Caco-2 (cell line): ENCODE measurements around the gene SLC46A2. TPM values are rescaled to one million over a fixed set of nuclear protein-coding genes. Genes with fewer than 3 reads are reported as not detected.
A peak's percentile ranks its signal among the peaks of the same experiment; 100 is the strongest.

Source experiments
- BruUV-seq: library from RNA; stranded (reverse); fragments of 400-500 nt; replicated peaks from 2 replicates; lab custom pipeline; 2021; lab: Mats Ljungman, UMichigan
- CTCF ChIA-PET: fragments of 300-600 bp; sonication (Branson Sonifier 250); formaldehyde crosslinking; loops from one replicate; lab custom pipeline; 2022; ENCODE audit warnings: antibody characterized with exemption; lab: Charles Lee
- POLR2A ChIA-PET: fragments of 300-600 bp; sonication (Branson Sonifier 250); formaldehyde crosslinking; loops from one replicate; lab custom pipeline; 2022; ENCODE audit warnings: antibody characterized with exemption; lab: Charles Lee
- DNase-seq, 2 experiments: peaks; one replicate each; pipeline versions ENCODE4 v3.0.0 to v3.0.0-alpha.2; 2020 to 2022
- H3K27me3 ChIP-seq: replicated peaks from 2 replicates; pipeline ENCODE4 v1.6.0; 2011; ENCODE audit warnings: low read length; ENCODE audit not compliant: control insufficient read depth, insufficient read depth
- H3K36me3 ChIP-seq: 2 replicates; pipeline ENCODE4 v1.5.1; 2011; ENCODE audit warnings: low read length; ENCODE audit not compliant: control insufficient read depth, insufficient read depth
- H3K4me1 ChIP-seq: fragments of 250-450 bp; sonication (Bioruptor Pico); 2 replicates; pipeline ENCODE4 v1.5.1; 2020; ENCODE audit warnings: mild to moderate bottlenecking
- H3K4me3 ChIP-seq: 2 replicates; pipeline ENCODE4 v1.5.1; 2011; ENCODE audit warnings: low read depth, mild to moderate bottlenecking, control low read depth, low read length
- H3K9me3 ChIP-seq: fragments of 250-450 bp; sonication (Bioruptor Pico); 2 replicates; pipeline ENCODE4 v1.5.1; 2020; ENCODE audit warnings: mild to moderate bottlenecking, moderate library complexity
- H3K27ac Mint-ChIP-seq: one replicate; pipeline ENCODE4 v1.8.0; 2022; ENCODE audit warnings: mixed read lengths; ENCODE audit not compliant: unreplicated experiment
- H3K27me3 Mint-ChIP-seq: one replicate; pipeline ENCODE4 v1.8.0; 2022; ENCODE audit warnings: mixed read lengths; ENCODE audit not compliant: insufficient read depth, unreplicated experiment
- H3K36me3 Mint-ChIP-seq: one replicate; pipeline ENCODE4 v1.8.0; 2022; ENCODE audit warnings: mild to moderate bottlenecking, mixed read lengths; ENCODE audit not compliant: insufficient read depth, unreplicated experiment
- H3K4me1 Mint-ChIP-seq: one replicate; pipeline ENCODE4 v1.8.0; 2022; ENCODE audit warnings: low read depth, mixed read lengths; ENCODE audit not compliant: unreplicated experiment
- H3K4me3 Mint-ChIP-seq: one replicate; pipeline ENCODE4 v1.8.0; 2022; ENCODE audit warnings: mild to moderate bottlenecking, moderate library complexity, mixed read lengths; ENCODE audit not compliant: unreplicated experiment
- H3K9me3 Mint-ChIP-seq: one replicate; pipeline ENCODE4 v1.8.0; 2022; ENCODE audit warnings: mixed read lengths; ENCODE audit not compliant: unreplicated experiment
- CTCF ChIP-seq, 2 experiments: fragments of 200-600 bp in 1 of 2; IDR thresholded peaks; 1 replicate in 1 of 2; 2 replicates in 1 of 2; pipeline versions ENCODE4 v1.5.1 to v1.8.0; 2011 to 2022; ENCODE audit warnings: antibody characterized with exemption in 1 of 2, control low read depth in 1 of 2, inconsistent platforms in 1 of 2, low read depth in 1 of 2, low read length in 1 of 2, mild to moderate bottlenecking in 1 of 2, moderate library complexity in 1 of 2; ENCODE audit not compliant: insufficient read depth in 1 of 2, severe bottlenecking in 1 of 2, unreplicated experiment in 1 of 2
- intact Hi-C: fragments of 100-400 bp; cut with micrococcal nuclease; formaldehyde crosslinking; loops from one replicate; pipeline ENCODE4 v1.10.0; 2022; ENCODE audit not compliant: unreplicated experiment
- total RNA-seq: library from RNA; stranded (reverse); gene quantifications from 2 replicates; pipeline ENCODE4 v1.2.3, GENCODE V29; 2022

Gene SLC46A2
- total RNA-seq, 1 experiment from 2014 or later = not detected

- Mint-ChIP-seq H3K4me3 (no peak overlapping the region), H3K36me3 (peaks cover 54% of the 10 kb centered on the region), H3K27me3 (no peaks in the 10 kb centered on the region), H3K27ac (no peak overlapping the region), H3K4me1 (peaks cover 34% of the 10 kb centered on the region), H3K9me3 (no peaks in the 10 kb centered on the region)
- Histone ChIP-seq H3K9me3 (no peaks in the 10 kb centered on the region), H3K27me3 (no peaks in the 10 kb centered on the region), H3K36me3 (no peaks in the 10 kb centered on the region; the same call in 1 of the 2 replicates), H3K4me3 (no peak overlapping the region), H3K4me1 (peaks cover 8% of the 10 kb centered on the region)
- DNase-seq = peak in 1 of 2 experiments; percentile 14
- BruUV-seq = no TSS peak
- ChIA-PET CTCF (interaction anchor here (1.8 kb wide), 1 partner anchor 62 kb away, joined by 4 read pairs; no protein-coding TSS in a partner anchor), POLR2A (no interaction called here)
- intact Hi-C loops = no loop called here
- no peak for TF ChIP-seq CTCF (IDR thresholded peaks at IDR 0.05; ENCODE audit: insufficient read depth in 1 of 2, low read depth in 1 of 2, low read length in 1 of 2, severe bottlenecking in 1 of 2, unreplicated experiment in 1 of 2)
Measured at GRCh38 chr9:112841261-112841660, 49.4 kb downstream of the SLC46A2 start.

- CTCF ChIA-PET = no interaction called here
- Histone ChIP-seq H3K4me1 (peaks cover 26% of the 10 kb centered on the region), H3K9me3 (no peaks in the 10 kb centered on the region), H3K36me3 (no peaks in the 10 kb centered on the region; the same call in 1 of the 2 replicates), H3K27me3 (no peaks in the 10 kb centered on the region), H3K4me3 (no peak overlapping the region)
- POLR2A ChIA-PET = no interaction called here
- Mint-ChIP-seq H3K36me3 (peaks cover 59% of the 10 kb centered on the region), H3K4me1 (peaks cover 32% of the 10 kb centered on the region), H3K27ac (no peak overlapping the region), H3K4me3 (no peak overlapping the region), H3K27me3 (no peaks in the 10 kb centered on the region), H3K9me3 (no peaks in the 10 kb centered on the region)
- no peak for TF ChIP-seq CTCF (IDR thresholded peaks at IDR 0.05; ENCODE audit: insufficient read depth in 1 of 2, low read depth in 1 of 2, low read length in 1 of 2, severe bottlenecking in 1 of 2, unreplicated experiment in 1 of 2)
- no peak for DNase-seq
- BruUV-seq = no TSS peak
- intact Hi-C loops = no loop called here
Measured at GRCh38 chr9:112839331-112839730, 51.3 kb downstream of the SLC46A2 start.

GRCh38 chr9:112838342-112838741 is 52.3 kb downstream of the SLC46A2 start:
- Mint-ChIP-seq H3K4me3 (no peak overlapping the region), H3K36me3 (peaks cover 58% of the 10 kb centered on the region), H3K9me3 (no peaks in the 10 kb centered on the region), H3K4me1 (peaks cover 27% of the 10 kb centered on the region), H3K27ac (no peak overlapping the region), H3K27me3 (no peaks in the 10 kb centered on the region)
- no TSS peak for BruUV-seq
- H3K36me3 ChIP-seq = no peaks in the 10 kb centered on the region; the same call in 1 of the 2 replicates
- H3K4me1 ChIP-seq = peaks cover 26% of the 10 kb centered on the region
- CTCF ChIA-PET = no interaction called here
- intact Hi-C loops = no loop called here
- H3K27me3 ChIP-seq = no peaks in the 10 kb centered on the region
- no peak for TF ChIP-seq CTCF (IDR thresholded peaks at IDR 0.05; ENCODE audit: insufficient read depth in 1 of 2, low read depth in 1 of 2, low read length in 1 of 2, severe bottlenecking in 1 of 2, unreplicated experiment in 1 of 2)
- POLR2A ChIA-PET = no interaction called here
- no peaks in the 10 kb centered on the region for H3K9me3 ChIP-seq
- DNase-seq = no peak
- no peak overlapping the region for H3K4me3 ChIP-seq
